HG03571 (cell line): ENCODE data around the gene NR2F1.

ENCODE experiments used
- ATAC-seq: cut with Tn5 transposase; IDR thresholded peaks from one replicate; pipeline ENCODE4 v1.9.1; 2021; ENCODE audit not compliant: unreplicated experiment

NR2F1 gene

DNA sequence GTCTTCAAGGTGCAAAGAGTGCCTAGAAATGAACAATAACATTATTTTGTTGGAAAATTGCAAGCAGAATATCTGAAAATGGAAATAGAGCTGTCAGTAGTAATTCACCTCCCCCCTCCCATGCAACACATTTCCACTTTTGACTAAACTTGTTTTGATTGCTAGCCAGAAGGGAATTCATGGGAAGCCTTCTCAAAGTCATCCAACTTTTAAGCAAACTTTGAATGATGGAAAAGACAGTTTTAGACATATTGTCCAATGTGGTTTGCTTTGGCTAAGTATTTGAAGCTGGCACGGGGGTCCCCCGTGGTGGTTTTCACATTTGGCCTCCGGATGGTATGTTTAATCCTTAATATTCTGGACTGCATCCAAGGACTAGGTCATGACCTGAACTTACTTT lies 7.5 kb downstream of the NR2F1 start:
- no peak for ATAC-seq

DNA sequence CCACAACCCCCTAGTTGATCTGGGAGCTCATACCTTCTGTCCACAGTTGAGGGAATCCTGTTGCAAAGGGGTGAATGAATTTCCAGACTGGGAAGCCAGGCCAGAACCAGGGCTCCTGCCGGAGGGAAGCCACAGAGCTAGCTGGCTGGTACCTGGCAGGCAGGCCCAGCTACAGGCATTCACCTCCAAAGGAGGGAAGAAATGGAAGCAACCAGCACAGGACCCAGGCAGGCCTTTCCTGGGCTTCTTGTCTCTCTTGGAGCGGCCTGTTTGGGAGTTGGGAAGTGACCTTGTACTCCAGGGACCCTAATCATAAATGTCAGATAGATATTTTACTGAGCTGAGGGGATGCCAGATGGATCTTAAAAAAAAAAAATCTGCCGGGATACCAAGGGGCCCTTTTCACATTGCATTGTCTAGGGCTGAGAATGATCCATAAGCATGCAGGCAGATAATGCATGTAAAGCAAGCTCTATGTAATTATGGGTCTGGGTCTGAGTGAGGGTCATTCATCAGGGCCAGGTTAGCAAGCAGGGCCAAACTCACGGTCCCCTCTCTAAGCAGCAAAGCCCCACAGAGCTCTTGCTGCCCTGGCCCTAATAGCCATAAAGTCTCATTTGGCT lies 8.4 kb downstream of the NR2F1 start:
- no peak for ATAC-seq

DNA sequence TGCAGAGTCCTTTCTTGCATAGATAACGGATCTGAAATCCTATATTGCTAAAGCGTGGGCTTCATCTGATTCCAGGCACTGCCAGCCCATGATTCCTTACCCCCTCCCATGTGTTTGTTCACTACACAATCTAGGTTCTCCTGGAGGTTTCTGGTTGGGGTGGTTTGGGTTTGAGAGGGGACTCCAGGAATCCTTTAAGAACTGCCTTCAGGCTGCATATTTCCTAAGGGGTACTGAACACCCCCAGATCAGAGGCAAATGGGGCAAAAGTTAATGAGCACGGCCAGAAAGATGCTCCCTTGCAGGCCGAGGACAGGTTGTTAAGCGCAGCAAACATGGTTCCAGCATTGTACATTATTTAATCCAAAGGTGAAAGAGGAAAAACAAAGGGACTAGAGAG lies 9.9 kb downstream of the NR2F1 start:
- no peak for ATAC-seq

DNA sequence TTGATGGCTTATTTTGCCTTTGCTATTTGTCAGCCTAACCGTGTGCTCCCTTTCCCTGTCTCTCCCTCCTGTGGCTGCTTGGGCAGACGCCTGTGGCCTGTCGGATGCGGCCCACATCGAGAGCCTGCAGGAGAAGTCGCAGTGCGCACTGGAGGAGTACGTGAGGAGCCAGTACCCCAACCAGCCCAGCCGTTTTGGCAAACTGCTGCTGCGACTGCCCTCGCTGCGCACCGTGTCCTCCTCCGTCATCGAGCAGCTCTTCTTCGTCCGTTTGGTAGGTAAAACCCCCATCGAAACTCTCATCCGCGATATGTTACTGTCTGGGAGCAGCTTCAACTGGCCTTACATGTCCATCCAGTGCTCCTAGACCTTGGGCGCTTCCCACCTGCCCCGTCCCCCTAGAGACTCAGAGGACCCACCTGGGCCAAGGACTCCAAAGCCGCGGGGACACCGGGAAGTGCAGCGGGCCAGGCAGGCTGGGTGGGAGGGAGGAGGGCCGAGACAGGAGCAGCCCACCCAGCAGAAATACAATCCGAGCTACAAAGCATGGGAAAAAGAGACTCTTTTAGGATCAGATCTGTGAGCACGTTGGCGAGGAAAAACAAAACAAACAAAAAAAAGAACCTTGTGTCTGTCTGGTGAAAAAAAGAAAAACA lies 10.6 kb downstream of the NR2F1 start:
- no peak for ATAC-seq

DNA sequence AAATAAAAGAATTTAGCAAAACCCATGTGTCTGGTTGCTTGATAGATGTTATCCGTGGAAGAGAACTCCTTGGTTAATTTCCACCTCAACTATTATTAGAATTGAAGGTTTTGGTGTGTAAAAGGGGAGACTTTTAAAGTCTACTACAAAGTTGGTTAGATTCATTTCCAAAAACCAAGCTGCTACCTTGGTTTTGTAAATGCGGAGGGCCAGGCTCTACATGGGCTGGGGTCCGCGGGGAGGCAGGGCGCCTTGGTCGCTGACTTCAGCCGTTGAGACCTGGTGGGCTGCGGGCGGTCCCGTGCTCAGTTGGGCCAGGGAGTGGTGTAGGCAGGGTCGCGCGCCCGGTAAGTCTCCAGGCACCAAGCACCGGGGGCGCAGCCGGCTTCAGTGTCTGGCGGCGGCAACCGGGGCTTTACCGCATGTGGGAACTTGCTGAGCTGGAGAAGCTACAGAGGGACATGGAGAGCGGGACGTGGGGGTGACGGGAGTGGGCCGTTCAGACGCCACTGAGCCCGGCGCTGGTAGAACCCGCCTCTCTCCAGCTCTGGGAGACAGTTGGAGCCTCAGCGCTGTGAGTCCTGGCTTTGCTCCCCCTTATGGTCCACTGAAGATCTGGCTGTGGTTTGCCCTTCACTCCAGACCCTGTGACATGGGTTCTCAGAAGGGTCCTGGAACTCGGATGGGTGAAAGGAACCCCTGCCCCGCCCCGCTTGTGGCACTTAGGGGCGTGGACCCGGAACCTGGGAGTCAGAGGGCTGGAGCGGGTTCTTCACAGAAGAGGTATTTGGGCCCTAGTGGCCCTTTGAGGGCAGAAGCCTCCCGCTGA lies 11.8 kb downstream of the NR2F1 start:
- no peak for ATAC-seq

DNA sequence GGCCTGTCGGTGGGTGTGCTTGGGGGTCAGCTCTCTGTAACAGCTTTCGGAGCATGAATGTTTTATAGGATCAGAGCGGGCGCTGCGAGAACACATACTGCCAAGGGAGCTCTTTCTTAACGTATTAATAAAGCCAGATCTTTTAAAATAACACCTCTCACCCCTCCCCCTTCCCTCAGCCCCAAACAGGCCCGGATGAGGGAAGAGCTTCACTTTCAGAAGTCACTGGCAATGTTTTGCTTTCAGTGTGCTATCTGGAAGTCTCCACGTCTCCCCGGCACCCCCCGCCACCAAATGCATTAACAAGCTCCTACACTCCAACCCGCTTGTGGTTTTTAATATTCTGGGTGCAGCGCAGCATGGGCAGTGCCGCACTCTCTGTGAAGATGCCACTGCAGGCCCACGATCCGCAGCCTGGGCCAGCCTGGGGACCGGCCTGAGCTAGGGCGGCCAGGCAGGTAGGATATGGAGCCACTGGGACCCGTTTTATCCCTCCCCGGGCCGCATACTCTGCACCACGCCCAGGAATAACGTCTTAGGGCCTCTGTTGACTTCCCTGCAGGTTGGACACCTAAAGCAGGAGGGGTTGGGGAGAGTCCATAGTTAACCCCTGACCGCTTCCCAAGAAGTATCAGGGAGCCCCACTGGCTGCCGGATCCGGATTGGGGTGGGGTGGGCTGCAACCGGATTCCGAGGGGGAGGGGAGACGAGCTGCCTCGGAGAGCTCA lies 12.6 kb downstream of the NR2F1 start:
- no peak for ATAC-seq

DNA sequence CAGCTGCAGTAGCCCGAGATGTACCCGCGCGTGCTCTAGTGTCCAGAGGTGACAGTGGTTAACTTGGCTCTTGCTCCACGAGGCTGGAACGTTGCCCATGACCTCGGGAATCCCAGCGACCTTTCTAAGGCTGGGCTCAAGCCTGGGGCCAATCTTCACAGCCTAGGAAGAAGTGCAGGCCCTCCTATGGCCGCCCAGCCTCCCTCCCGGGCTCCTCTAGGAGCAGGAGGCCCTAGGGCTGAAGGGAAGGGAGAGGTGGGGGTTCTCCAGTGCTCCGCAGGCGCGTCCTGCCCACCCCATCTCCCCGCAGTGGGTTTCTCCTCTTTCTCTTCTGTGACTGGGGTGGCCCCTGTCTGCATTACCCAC lies 13.3 kb downstream of the NR2F1 start:
- no peak for ATAC-seq

DNA sequence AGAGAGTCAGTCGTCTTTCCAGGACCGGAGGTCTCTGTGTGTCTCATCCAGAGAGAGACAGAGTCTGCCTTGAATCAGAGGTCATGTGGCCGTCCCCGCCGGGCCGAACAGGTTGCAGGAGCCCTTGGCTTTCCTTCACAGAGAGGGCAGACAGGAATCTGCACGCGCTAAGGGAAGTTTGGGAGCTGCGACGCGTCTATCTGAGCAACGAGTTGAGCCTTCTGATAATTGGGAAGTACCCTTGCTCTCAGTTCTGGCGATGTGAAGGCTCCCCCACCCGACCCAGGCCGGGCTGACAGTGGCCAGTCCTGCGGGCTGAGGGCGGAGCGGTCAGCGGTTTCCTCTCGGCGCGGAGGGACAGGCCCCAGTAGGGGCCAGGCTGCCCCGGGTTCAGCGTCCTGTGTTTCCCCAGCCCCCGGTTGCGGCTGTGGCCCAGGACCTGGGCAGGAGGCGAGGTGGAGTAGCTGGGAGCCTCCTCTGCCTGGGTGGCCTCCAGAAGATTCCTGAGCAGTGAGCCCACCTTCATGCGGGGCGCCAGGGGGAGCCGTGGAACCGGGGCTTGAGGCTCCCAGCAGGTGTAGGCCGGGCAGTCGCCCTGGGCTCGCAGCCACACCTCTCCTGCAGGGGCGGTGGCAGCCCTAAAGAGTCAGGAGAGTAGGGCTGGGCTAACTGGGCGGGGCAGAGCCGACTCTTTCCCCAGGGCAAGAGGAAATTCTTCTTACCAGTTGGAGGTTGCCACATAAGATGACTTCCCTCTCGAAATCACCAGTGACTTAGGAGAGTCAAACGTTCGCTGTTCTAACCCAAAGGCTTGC lies 13.9 kb downstream of the NR2F1 start:
- ATAC-seq, result no peak

DNA sequence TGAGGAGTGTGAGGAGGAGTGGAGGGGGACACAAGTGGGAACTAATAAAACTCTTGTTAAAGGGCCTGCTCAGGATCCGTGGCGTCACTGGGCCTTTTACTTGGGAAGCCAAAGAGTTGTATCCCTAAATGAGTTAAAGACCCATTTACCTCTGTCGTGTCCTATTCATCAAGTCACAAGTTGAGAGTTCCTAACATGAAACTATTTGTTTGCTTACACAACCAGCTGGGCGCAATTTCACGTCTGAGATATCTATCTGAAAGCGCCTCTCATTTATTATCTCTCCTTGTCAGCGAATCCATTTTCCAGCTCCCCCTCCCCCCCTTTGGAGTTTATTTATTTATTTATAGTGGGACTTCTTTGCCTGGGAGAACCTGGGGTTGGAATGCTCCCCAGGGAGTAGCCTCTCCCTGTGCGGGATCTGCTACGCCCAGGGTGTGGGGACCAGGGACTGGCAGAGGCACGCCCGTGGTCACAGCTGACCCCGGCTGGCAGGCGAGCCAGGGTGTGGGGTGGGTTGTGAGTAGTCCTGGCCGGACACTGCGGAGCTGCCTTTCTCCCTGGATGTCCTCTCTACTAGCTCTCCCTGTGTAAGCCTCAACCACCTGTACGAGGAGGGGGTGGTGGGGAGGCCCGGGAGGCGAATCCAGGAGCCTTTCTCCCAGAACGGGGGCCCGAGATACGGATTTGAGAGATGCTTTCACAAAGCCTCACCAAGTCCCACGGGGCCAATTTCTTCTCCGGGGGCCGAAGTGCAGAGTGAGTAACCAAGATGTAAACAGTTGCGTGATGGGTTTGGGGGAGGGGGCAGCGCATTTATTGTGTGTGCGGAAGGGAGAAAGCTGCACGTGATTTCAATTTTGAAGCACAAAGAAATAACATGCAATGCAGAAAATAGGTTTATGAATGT lies 15.3 kb downstream of the NR2F1 start:
- ATAC-seq, result no peak

DNA sequence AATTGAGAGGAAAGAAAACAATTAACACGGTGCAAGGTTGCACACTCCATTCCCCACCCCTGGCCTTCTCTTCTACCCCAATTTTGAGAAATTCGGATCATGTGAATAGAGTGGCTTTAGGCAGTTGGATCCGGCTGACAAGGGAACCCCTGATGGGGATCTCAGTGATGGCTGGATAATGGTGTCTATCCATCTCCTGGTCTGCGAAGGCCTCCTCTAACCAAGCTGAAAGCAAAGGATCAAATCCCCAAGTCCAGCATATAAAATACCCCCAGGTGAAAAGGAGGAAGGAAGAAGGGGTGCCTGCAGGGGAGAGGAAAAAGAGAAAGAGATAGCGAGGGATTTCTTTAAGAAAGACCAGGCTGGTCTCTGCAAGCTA lies 16.0 kb downstream of the NR2F1 start:
- no peak for ATAC-seq

DNA sequence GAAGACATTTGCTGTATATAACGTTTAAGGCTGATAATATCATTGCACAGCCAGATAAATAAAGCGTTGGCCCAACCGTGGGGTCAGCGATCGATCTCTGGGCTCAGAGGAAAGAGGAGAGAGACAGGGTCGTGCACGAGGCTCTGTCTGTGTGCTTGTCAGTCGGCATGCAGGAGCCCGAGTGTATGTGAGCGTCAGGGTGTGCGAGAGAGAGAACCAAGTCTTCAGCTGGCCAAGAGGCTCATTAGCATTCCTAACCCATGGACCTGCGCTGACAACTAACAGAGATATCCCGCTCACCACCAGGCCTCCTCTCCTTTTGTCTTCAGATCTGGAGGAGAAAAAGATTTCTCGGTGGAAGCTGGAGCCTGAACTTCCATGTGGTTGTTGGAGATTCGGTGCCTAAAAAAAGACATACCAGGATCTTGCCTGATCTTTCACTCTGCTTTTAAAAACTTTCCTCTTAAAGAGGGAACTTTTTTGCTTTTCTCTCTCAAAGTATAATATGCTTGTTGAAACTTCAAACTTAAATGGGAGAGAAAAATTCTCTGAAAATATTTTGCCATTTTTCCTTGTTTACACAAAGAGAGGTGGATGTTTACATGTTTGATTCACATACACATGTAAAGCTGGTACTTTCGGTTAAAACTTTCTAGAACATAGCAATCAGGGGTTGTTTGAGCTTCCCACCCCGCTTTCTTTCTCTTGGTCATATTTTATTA lies 16.5 kb downstream of the NR2F1 start:
- no peak for ATAC-seq

DNA sequence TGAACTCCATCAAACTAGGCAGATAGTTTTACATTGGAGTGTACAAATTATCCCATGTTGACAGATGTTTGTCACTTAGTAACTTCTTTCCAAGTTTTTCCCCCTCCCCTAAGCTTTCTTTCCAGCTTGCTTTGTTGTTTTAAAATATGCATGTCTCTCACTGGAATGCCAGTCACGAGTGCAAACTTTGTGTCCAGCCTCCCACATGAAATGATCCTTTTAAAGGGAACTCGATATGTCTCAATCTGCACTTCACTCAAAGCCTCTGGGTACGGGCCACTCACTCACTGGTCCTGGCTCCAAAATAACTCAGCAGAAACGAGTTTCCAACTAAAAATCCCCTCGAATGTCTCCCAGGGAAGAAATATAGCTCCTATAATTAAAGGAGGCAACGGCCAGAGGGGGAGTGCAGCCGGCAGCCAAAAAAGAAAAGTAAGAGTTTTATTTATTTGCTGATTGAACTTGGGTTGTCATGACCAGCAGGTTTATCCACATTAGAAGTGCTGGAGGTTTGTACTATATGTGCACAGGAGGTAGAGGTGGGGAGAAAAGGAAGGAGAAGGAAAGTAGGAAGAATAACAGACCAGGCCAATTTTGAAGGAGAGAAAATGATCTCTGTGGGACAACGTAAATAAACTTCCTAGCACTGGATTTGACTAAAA lies 17.5 kb downstream of the NR2F1 start:
- ATAC-seq, result no peak

DNA sequence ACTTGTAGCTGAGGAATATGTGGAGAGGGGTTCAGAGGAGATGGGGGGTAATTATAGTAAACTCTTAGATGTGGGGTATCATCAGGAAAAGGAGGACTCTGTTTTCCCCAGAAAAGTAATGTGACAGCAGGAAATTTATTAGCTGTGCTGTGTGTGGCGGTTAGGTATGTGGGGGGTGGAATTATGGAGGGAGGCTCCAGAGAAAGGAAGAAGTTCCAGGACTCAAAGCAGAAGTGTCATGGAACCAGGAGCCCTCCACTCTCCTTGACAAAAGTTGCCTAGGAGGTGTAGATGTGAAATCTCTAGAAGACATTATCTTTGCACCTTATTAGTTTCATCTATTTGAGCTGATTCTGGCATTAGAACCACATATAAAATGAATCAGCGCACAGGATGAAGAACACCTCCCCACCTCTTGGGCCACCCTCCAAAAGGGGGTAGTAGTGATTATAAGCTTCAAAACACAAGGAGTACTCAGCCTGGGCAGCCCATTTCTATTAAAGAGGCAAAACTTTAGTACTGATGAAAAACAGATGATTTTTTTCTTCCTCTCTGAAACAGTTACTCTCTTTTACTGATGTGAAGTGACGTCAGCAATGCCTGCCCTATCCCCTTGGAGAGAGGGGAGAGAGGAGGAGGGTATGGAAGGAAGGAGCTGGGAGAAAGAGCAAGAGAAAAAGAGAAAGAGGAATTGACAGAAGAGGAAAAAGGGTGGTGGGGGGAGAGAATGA lies 18.2 kb downstream of the NR2F1 start:
- ATAC-seq, result no peak

DNA sequence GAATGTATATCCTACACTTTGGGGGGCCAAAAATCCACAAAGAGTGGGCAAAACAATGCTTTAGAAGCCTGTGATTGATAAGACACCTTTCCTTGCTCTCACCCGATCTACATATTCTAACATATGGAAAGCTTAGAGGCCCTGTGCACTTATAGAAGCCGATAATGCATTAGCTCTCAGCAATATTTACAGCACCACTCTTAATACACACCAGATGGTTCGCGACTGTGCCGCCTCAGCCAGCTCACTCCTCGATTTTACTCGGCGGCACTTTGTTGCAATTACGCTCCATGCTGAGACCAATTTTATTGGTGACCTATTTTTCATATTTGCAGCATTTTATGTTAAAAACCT lies 18.8 kb downstream of the NR2F1 start:
- ATAC-seq, result no peak

DNA sequence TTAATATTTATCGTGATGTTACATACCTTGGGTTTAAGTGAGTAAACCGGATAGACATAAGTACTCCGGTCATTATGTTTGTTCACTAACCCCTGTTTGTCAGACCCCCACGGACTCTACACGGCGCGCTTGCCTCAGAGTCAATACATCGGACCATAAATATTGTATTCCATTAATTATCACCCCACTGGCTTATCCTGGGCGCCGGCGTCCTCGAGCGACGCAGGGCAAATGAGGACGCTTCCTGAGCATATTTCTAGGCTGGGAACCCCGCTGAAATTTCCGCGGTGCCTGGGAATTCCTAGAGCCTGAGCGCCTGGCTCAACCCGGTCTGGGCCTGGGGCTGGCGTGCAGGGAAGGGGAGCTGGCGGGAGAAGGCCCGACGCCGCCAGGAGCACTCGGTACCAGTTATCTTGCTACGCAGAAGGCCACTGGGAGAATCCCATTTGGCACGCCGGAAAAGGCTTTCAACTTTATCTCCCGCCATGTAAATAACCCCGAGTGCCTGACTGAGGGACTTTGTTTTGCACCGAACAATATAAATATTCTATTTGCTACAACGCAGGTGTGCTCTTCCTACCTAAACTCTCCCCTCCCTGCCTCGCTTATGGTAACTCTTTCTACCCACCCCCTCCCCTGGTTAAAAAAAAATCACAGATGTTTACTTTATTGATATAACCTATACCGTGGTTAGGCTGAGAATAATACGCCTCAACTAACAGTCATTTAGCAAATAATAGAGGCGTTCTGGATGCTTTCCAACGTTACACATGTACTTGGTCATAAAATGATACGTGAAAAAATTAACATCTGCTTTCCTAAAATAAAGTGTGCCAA lies 19.4 kb downstream of the NR2F1 start:
- ATAC-seq, result no peak

DNA sequence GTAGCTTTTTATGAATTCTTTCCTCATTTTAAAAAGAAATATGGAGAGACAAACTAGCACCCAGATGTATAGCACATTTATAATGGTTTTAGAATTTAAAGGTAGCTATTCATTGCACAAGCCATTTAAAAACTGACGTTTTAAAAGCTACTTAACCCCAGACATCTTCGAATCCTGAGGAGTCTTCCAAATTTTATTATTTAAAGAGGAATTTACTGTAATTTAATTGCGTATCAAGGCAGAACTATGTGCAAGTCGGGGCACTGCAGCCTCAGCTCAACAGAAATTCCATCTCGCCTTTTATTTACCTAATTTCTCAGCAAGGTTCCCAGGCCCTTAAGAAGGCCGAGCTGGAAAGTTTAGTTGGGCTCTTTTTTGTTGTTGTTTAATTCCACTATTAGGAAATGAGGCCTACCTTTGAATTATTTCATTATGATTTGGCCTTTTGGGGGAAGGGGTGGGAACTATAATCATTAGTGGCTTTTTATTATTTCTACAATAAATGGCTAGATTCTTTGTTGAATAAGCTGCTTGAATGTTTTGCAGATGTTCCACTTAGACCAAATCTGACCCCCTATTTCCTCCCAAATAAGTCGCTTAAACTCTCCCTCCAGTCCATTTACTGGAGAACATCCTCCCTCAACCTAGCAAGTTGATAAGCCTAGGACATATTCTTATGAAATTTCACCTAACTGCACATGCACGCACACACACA lies 20.2 kb downstream of the NR2F1 start:
- no peak for ATAC-seq
